ENCODE measurements around the gene PXDC1. TPM values are rescaled to one million over a fixed set of nuclear protein-coding genes. Genes with fewer than 3 reads are reported as not detected.

Gene PXDC1
- total RNA-seq, 1 experiment from 2014 or later, result 30.8 TPM

- Histone ChIP-seq H3K36me3 (ENCODE audit: low read depth) (no peaks in the 10 kb centered on the region), H3K4me2 (peak overlapping the region; percentile 79), H3K79me2 (ENCODE audit: low read depth) (peaks cover 33% of the 10 kb centered on the region), H3K9me2 (ENCODE audit: insufficient read depth) (no peaks in the 10 kb centered on the region), H3F3A (ENCODE audit: insufficient read depth, low read depth) (peaks cover 7% of the 10 kb centered on the region; the same call in 1 of the 2 replicates), H3K27ac (0 out of 2 replicates have a peak overlapping the region, but pooled peaks have one; percentile 26), H2AFZ (peak overlapping the region; percentile 74), H3K4me3 (peak overlapping the region; percentile 69), H3K27me3 (ENCODE audit: insufficient read depth, low read depth) (no peaks in the 10 kb centered on the region), H4K20me1 (ENCODE audit: insufficient read depth) (peaks cover 3% of the 10 kb centered on the region; the same call in 1 of the 2 replicates), H3K9me3 (ENCODE audit: insufficient read depth, low read depth) (no peaks in the 10 kb centered on the region), H3K4me1 (replicated peaks; ENCODE audit: insufficient read depth) (0 out of 2 replicates have a peak, but pooled peaks cover 5% of the 10 kb centered on the region)
- BruUV-seq (replicated peaks), result no TSS peak
- TF ChIP-seq CTCF (conservative IDR thresholded peaks at IDR 0.05) (no peak), EZH2 (IDR thresholded peaks at IDR 0.05; ENCODE audit: low read depth) (no peak)
- intact Hi-C loops (cut with micrococcal nuclease; ENCODE audit: unreplicated experiment), result loop anchor here (1.0 kb wide), 3 partner anchors 58 to 99 kb away; partner anchors contain the start of gene FAM50B
- POLR2A ChIA-PET (ENCODE audit: unreplicated experiment), result interaction anchor here (0.5 to 1.2 kb wide), 7 partner anchors 58 to 1190 kb away, joined by 3 to 8 read pairs (median 4); partner anchors contain the start of gene TUBB2A
- peak; percentile 37 to 74 for DNase-seq
- CTCF ChIA-PET, result interaction anchor here (1.0 to 1.4 kb wide), 4 partner anchors 75 to 241 kb away, joined by 3 to 6 read pairs (median 4); no protein-coding TSS in a partner anchor
Observed at GRCh38 chr6:3750317-3751076, 1.0 kb downstream of the PXDC1 start.

- ChIA-PET CTCF (interaction anchor here (0.8 to 1.4 kb wide), 5 partner anchors 76 to 258 kb away, joined by 3 to 6 read pairs (median 4); no protein-coding TSS in a partner anchor), POLR2A (ENCODE audit: unreplicated experiment) (interaction anchor here (0.5 to 1.2 kb wide), 6 partner anchors 59 to 1191 kb away, joined by 3 to 8 read pairs (median 4); no protein-coding TSS in a partner anchor)
- peak in 1 of 2 experiments; percentile 38 for DNase-seq
- Histone ChIP-seq H3K27me3 (ENCODE audit: insufficient read depth, low read depth) (no peaks in the 10 kb centered on the region), H3F3A (ENCODE audit: insufficient read depth, low read depth) (peaks cover 7% of the 10 kb centered on the region; the same call in 1 of the 2 replicates), H3K4me3 (peak overlapping the region; percentile 69; the same call in 1 of the 2 replicates), H3K79me2 (ENCODE audit: low read depth) (peaks cover 33% of the 10 kb centered on the region), H2AFZ (peak overlapping the region; percentile 74; the same call in 1 of the 2 replicates), H3K36me3 (ENCODE audit: low read depth) (no peaks in the 10 kb centered on the region), H3K27ac (no peak overlapping the region), H3K9me2 (ENCODE audit: insufficient read depth) (no peaks in the 10 kb centered on the region), H3K9me3 (ENCODE audit: insufficient read depth, low read depth) (no peaks in the 10 kb centered on the region), H3K4me1 (replicated peaks; ENCODE audit: insufficient read depth) (0 out of 2 replicates have a peak, but pooled peaks cover 5% of the 10 kb centered on the region), H4K20me1 (ENCODE audit: insufficient read depth) (peaks cover 3% of the 10 kb centered on the region; the same call in 1 of the 2 replicates), H3K4me2 (peak overlapping the region; percentile 79)
- intact Hi-C loops (cut with micrococcal nuclease; ENCODE audit: unreplicated experiment), result loop anchor here (1.0 kb wide), 3 partner anchors 58 to 99 kb away; partner anchors contain the start of gene FAM50B
- no TSS peak for BruUV-seq (replicated peaks)
- TF ChIP-seq CTCF (conservative IDR thresholded peaks at IDR 0.05), result no peak
- no peak for TF ChIP-seq EZH2 (IDR thresholded peaks at IDR 0.05; ENCODE audit: low read depth)
Observed at GRCh38 chr6:3749977-3750316, 1.6 kb downstream of the PXDC1 start.

GRCh38 chr6:3749067-3749841 lies 2.3 kb downstream of the PXDC1 start:
- Histone ChIP-seq H3K27ac (no peak overlapping the region), H3K4me3 (peak overlapping the region; percentile 69; the same call in 1 of the 2 replicates), H3K4me2 (peak overlapping the region; percentile 79), H3K79me2 (ENCODE audit: low read depth) (peaks cover 33% of the 10 kb centered on the region), H3K36me3 (ENCODE audit: low read depth) (no peaks in the 10 kb centered on the region), H3K27me3 (ENCODE audit: insufficient read depth, low read depth) (no peaks in the 10 kb centered on the region), H3K4me1 (replicated peaks; ENCODE audit: insufficient read depth) (0 out of 2 replicates have a peak, but pooled peaks cover 5% of the 10 kb centered on the region), H2AFZ (no peak overlapping the region), H3K9me3 (ENCODE audit: insufficient read depth, low read depth) (no peaks in the 10 kb centered on the region), H3F3A (ENCODE audit: insufficient read depth, low read depth) (peaks cover 7% of the 10 kb centered on the region; the same call in 1 of the 2 replicates), H4K20me1 (ENCODE audit: insufficient read depth) (peaks cover 3% of the 10 kb centered on the region; the same call in 1 of the 2 replicates), H3K9me2 (ENCODE audit: insufficient read depth) (no peaks in the 10 kb centered on the region)
- ChIA-PET POLR2A (ENCODE audit: unreplicated experiment) (interaction anchor here (0.5 to 1.2 kb wide), 4 partner anchors 60 to 1191 kb away, joined by 3 to 8 read pairs (median 6); no protein-coding TSS in a partner anchor), CTCF (interaction anchor here (0.8 to 1.4 kb wide), 5 partner anchors 77 to 259 kb away, joined by 3 to 6 read pairs (median 4); no protein-coding TSS in a partner anchor)
- DNase-seq, result peak in 1 of 2 experiments; percentile 18
- TF ChIP-seq CTCF (conservative IDR thresholded peaks at IDR 0.05) (no peak), EZH2 (IDR thresholded peaks at IDR 0.05; ENCODE audit: low read depth) (no peak)
- BruUV-seq (replicated peaks), result TSS peak; percentile 45
- intact Hi-C loops (cut with micrococcal nuclease; ENCODE audit: unreplicated experiment), result no loop called here
